Uterus (tissue), 4 donors: Measurements from ENCODE around the gene ANKFN1. TPM values are rescaled to one million over a fixed set of nuclear protein-coding genes. Genes with fewer than 3 reads are reported as not detected.

Experiments
- DNase-seq, 2 donors: peaks; one replicate each; pipeline ENCODE4 v3.0.0-alpha.2; 2019 to 2020
- H3K27ac ChIP-seq, 2 donors: fragments of 200-600 bp; sonication (generic); 1 replicate in 1 of 2; 2 replicates in 1 of 2; pipeline ENCODE4 v1.5.1; 2016 to 2018
- H3K27me3 ChIP-seq, 2 donors: fragments of 200-600 bp; sonication (generic); one replicate each; pipeline ENCODE4 v1.5.1; 2018 to 2019; ENCODE audit warnings: control low read depth in 1 of 2
- H3K36me3 ChIP-seq, 2 donors: fragments of 200-600 bp; sonication (generic); one replicate each; pipeline ENCODE4 v1.5.1; 2019; ENCODE audit warnings: control low read depth in 1 of 2
- H3K4me1 ChIP-seq, 2 donors: fragments of 200-600 bp; sonication (generic); one replicate each; pipeline ENCODE4 v1.5.1; 2018 to 2019; ENCODE audit warnings: control low read depth in 1 of 2
- H3K4me3 ChIP-seq, 2 donors: fragments of 200-600 bp; sonication (generic); 1 replicate in 1 of 2; 2 replicates in 1 of 2; pipeline ENCODE4 v1.5.1; 2018 to 2019; ENCODE audit warnings: mild to moderate bottlenecking in 1 of 2
- H3K9me3 ChIP-seq, 2 donors: fragments of 200-600 bp; sonication (generic); one replicate each; pipeline ENCODE4 v1.5.1; 2019; ENCODE audit warnings: control low read depth in 1 of 2
- CTCF ChIP-seq, 4 experiments: fragments of 200-600 bp in 2 of 4; fragments of 450-650 bp in 2 of 4; sonication (generic) in 2 of 4; IDR thresholded peaks; one replicate each; pipeline ENCODE4 v1.5.1; 2016 to 2019; ENCODE audit warnings: antibody characterized with exemption in 4 of 4, mild to moderate bottlenecking in 2 of 4, moderate library complexity in 1 of 4
- POLR2A ChIP-seq, 2 donors: fragments of 450-650 bp; IDR thresholded peaks; one replicate each; pipeline ENCODE4 v1.6.1; 2016; ENCODE audit warnings: antibody characterized with exemption in 2 of 2, mild to moderate bottlenecking in 1 of 2, moderate library complexity in 1 of 2
- intact Hi-C: fragments of 100-400 bp; cut with DNase I; formaldehyde crosslinking; loops from one replicate; pipeline ENCODE4 v1.15.1; 2023; ENCODE audit warnings: low total_unique reads
- total RNA-seq, 4 donors: library from RNA; depleted of rRNA in 3 of 4; stranded (reverse); fragments of >200 nt in 3 of 4; gene quantifications; one replicate each; pipeline versions ENCODE4 v1.1.0 to v1.2.4, GENCODE V29; 2014 to 2023
- donor health status: DM: yes; HTN: yes; CAD: no.

ANKFN1 gene
- total RNA-seq, 4 donors from 2014 or later = 0.27 to 2.6 TPM; not detected in 2

- DNase-seq = no peak
- intact Hi-C loops = no loop called here
- Histone ChIP-seq H3K9me3 (no peaks in the 10 kb centered on the region), H3K27me3 (no peaks in the 10 kb centered on the region), H3K27ac (no peak overlapping the region), H3K36me3 (no peaks in the 10 kb centered on the region), H3K4me3 (no peak overlapping the region), H3K4me1 (no peaks in the 10 kb centered on the region)
- TF ChIP-seq POLR2A (IDR thresholded peaks at IDR 0.05) = no peak
- TF ChIP-seq CTCF (IDR thresholded peaks at IDR 0.05) = no peak
These were observed 357.5 kb downstream of the ANKFN1 start for GRCh38 chr17:56510554-56511342.

GRCh38 chr17:56514264-56514663, 361.0 kb downstream of the ANKFN1 start:
- Histone ChIP-seq H3K36me3 (no peaks in the 10 kb centered on the region), H3K4me1 (no peaks in the 10 kb centered on the region), H3K4me3 (no peak overlapping the region), H3K9me3 (no peaks in the 10 kb centered on the region), H3K27me3 (no peaks in the 10 kb centered on the region), H3K27ac (no peak overlapping the region)
- no peak for DNase-seq
- intact Hi-C loops = no loop called here
- TF ChIP-seq POLR2A (IDR thresholded peaks at IDR 0.05) = no peak
- no peak for TF ChIP-seq CTCF (IDR thresholded peaks at IDR 0.05)

GRCh38 chr17:56514899-56515298, 361.6 kb downstream of the ANKFN1 start:
- Histone ChIP-seq H3K27ac (no peak overlapping the region), H3K27me3 (no peaks in the 10 kb centered on the region), H3K36me3 (no peaks in the 10 kb centered on the region), H3K4me3 (no peak overlapping the region), H3K9me3 (no peaks in the 10 kb centered on the region), H3K4me1 (no peaks in the 10 kb centered on the region)
- intact Hi-C loops = no loop called here
- DNase-seq = no peak
- TF ChIP-seq POLR2A (IDR thresholded peaks at IDR 0.05) (no peak), CTCF (IDR thresholded peaks at IDR 0.05) (no peak)

- Histone ChIP-seq H3K4me1 (no peaks in the 10 kb centered on the region), H3K9me3 (no peaks in the 10 kb centered on the region), H3K4me3 (no peak overlapping the region), H3K36me3 (no peaks in the 10 kb centered on the region), H3K27ac (no peak overlapping the region), H3K27me3 (no peaks in the 10 kb centered on the region)
- DNase-seq = no peak
- TF ChIP-seq POLR2A (IDR thresholded peaks at IDR 0.05) = no peak
- TF ChIP-seq CTCF (IDR thresholded peaks at IDR 0.05) = no peak
- intact Hi-C loops = no loop called here
These were observed 368.3 kb downstream of the ANKFN1 start for GRCh38 chr17:56521414-56522141.

- Histone ChIP-seq H3K9me3 (no peaks in the 10 kb centered on the region), H3K36me3 (no peaks in the 10 kb centered on the region), H3K27me3 (no peaks in the 10 kb centered on the region), H3K4me1 (no peaks in the 10 kb centered on the region), H3K27ac (no peak overlapping the region), H3K4me3 (no peak overlapping the region)
- DNase-seq = no peak
- intact Hi-C loops = no loop called here
- TF ChIP-seq POLR2A (IDR thresholded peaks at IDR 0.05) = no peak
- no peak for TF ChIP-seq CTCF (IDR thresholded peaks at IDR 0.05)
These were observed 369.8 kb downstream of the ANKFN1 start for GRCh38 chr17:56523042-56523441.
